ENCODE results near the gene DHX38.

DHX38 gene

GRCh38 chr16:72091217-72091616 is 2.4 kb upstream of the DHX38 start:
- DNase-seq (ENCODE audit: low read depth, low spot score), result no peak
- no peak overlapping the region for H3K4me3 ChIP-seq (ENCODE audit: low read depth, low read length)
- in situ Hi-C loops (cut with HindIII; ENCODE audit: low sequenced_read_pairs), result no loop called here
- TF ChIP-seq CTCF (IDR thresholded peaks at IDR 0.05; ENCODE audit: low read depth, low read length), result no peak

- in situ Hi-C loops (cut with HindIII; ENCODE audit: low sequenced_read_pairs), result no loop called here
- no peak for TF ChIP-seq CTCF (IDR thresholded peaks at IDR 0.05; ENCODE audit: low read depth, low read length)
- peak; percentile 68 for DNase-seq (ENCODE audit: low read depth, low spot score)
Observed at GRCh38 chr16:72092832-72093447, 707 bp upstream of the DHX38 start.

GRCh38 chr16:72094266-72094610 is 591 bp downstream of the DHX38 start:
- H3K4me3 ChIP-seq (ENCODE audit: low read depth, low read length), result peak overlapping the region; percentile 99
- TF ChIP-seq CTCF (IDR thresholded peaks at IDR 0.05; ENCODE audit: low read depth, low read length), result no peak
- no peak for DNase-seq (ENCODE audit: low read depth, low spot score)
- in situ Hi-C loops (cut with HindIII; ENCODE audit: low sequenced_read_pairs), result no loop called here

More at GRCh38 chr16:72092832-72093447, 707 bp upstream of the DHX38 start:
- H3K4me3 ChIP-seq (ENCODE audit: low read depth, low read length), result peak overlapping the region; percentile 99

GRCh38 chr16:72098936-72099335 is 5.3 kb downstream of the DHX38 start:
- H3K4me3 ChIP-seq (ENCODE audit: low read depth, low read length), result no peak overlapping the region
- DNase-seq (ENCODE audit: low read depth, low spot score), result no peak
- no peak for TF ChIP-seq CTCF (IDR thresholded peaks at IDR 0.05; ENCODE audit: low read depth, low read length)
- in situ Hi-C loops (cut with HindIII; ENCODE audit: low sequenced_read_pairs), result no loop called here

GRCh38 chr16:72099377-72099818 is 5.8 kb downstream of the DHX38 start:
- in situ Hi-C loops (cut with HindIII; ENCODE audit: low sequenced_read_pairs), result no loop called here
- no peak overlapping the region for H3K4me3 ChIP-seq (ENCODE audit: low read depth, low read length)
- TF ChIP-seq CTCF (IDR thresholded peaks at IDR 0.05; ENCODE audit: low read depth, low read length), result peak; percentile 54
- DNase-seq (ENCODE audit: low read depth, low spot score), result peak; percentile 32

- H3K4me3 ChIP-seq (ENCODE audit: low read depth, low read length), result no peak overlapping the region
- no peak for TF ChIP-seq CTCF (IDR thresholded peaks at IDR 0.05; ENCODE audit: low read depth, low read length)
- DNase-seq (ENCODE audit: low read depth, low spot score), result no peak
- in situ Hi-C loops (cut with HindIII; ENCODE audit: low sequenced_read_pairs), result no loop called here
Observed at GRCh38 chr16:72101195-72101594, 7.5 kb downstream of the DHX38 start.

Measured in astrocyte of the spinal cord (primary cell).